HG03175 (cell line): ENCODE results near the gene HAPLN1.

ENCODE experiments used
- ATAC-seq: cut with Tn5 transposase; IDR thresholded peaks from one replicate; pipeline ENCODE4 v1.9.1; 2021; ENCODE audit warnings: mild to moderate bottlenecking, moderate library complexity; ENCODE audit not compliant: unreplicated experiment

The HAPLN1 gene

DNA sequence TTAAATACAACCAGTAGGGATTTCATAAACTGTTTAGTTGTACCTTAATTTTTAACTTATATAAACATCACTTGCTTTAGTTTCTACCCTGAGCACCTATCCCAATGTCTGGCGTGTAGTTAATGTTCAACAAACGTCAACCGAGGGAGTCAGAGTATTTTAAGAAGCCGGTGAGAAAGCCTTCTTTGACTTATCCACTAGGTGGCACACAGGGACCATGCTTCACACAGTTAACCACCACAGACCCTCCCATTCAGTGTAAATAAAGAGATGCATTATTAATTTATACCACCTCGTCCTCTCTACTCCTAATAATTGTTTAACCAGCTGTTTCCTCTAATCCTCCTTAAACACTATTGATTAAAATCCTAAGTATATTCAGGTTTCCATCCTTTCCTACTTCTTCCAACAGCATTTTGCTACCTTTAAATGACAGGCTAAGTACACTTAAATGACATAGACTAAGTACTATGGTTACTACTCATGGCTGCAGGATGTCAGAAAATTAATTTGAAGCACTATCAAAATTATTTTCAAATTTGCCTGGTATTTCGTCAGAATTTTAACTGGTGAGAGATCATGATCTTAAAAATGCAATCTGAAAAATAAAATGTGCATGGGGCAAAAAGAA lies 2.3 kb downstream of the HAPLN1 start:
- peak; percentile 84 for ATAC-seq

DNA sequence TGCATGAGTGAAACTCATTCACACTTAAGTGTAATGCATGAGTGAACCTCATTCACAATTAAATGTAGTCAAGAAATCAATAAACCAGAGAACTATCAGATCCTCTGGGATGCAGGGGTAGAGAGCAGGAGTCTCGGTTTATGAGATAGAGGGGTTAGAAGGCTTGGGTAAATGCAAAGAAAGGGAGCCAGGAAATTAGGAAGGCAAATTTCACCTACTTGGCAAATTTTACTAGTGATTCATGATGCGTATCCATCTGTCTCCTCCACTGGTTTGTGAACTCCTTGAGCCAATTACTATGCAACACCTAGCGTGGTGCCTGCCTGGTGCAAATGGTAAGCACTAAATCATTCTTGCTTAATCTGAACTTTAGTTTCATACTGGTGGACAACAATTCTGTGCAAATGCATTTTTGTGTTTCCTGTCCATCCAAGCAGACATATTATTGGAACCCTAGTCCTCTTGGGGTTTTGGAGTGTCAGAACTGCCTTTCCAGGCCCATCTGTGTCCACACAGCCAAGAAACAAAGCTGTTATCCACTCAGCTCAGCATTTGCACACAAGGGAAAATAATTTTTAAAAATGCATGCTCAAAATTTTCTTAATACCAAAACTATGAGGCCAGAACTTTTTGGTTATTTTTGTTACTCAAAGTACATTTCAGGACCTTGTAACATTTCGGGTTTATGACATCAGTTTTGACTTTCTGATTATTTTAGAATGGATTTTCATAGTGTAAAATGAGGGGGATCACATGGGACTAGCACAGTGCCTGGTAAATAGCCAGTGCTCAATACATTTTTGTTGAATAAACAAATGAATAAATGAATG lies 5.2 kb downstream of the HAPLN1 start:
- ATAC-seq, result no peak

DNA sequence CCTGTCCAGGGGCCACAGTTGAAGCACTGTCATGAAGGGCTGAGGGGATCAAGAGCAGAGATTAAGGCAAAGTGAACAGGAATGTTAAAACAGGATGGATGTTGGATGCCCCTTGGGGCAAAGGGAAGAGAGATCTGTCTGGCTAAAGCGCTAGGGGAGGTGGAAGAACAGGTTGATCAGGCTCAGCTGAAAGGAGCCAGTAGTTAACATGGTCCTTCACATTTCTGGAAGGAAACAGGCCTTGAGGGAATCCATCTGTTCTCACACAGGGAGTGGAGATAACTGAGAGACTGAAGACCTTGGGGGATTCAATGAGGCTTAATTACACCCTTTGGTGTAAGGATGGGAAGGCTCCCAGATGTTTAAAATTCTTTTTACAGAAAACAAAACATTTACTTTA lies 5.8 kb downstream of the HAPLN1 start:
- ATAC-seq, result no peak

DNA sequence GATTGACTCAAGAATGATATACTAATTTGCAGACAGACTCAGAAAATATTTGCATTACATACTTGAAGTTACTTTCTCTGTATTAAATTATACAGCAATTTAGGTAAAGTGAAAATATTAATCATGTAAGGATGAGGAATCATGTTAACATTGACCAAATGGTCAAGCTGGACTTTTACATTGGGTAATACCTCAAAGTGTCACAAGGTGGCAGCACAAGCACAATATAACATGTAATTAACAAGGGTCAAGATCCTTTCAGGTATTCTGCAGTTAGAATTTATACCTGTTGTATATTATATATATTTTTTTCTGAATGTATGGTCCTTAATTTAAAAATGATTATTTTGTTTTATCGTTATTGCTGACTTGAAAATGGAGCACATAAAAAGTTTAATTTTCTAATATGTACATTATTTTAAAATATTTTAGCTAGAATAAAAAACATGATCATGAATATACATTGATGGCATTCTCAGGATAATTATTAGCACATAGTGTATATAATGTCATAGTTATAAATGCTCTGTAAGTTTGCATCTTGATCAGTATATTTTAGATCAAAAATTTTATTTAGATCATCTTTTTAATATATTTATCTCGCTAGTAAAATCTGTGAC lies 8.6 kb downstream of the HAPLN1 start:
- ATAC-seq, result peak; percentile 77

DNA sequence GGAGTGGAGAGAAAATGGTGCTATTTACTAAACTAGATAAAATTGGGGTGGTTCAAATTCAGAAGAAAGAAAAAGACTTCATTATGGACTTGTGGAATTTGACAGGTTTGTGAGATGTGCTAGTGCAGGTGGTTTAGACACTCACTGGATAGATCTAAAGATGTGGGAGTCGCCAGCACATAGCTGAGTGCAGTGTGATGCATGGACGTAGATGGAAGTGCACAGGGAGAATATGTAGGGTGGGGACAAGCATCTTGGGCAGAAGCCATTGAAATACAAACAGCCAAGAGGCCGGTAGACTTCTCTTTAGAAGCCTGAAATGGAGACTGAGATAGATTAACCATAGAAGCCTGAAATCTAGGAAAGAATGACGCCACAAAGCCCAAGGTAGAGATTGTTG lies 10.7 kb downstream of the HAPLN1 start:
- no peak for ATAC-seq

DNA sequence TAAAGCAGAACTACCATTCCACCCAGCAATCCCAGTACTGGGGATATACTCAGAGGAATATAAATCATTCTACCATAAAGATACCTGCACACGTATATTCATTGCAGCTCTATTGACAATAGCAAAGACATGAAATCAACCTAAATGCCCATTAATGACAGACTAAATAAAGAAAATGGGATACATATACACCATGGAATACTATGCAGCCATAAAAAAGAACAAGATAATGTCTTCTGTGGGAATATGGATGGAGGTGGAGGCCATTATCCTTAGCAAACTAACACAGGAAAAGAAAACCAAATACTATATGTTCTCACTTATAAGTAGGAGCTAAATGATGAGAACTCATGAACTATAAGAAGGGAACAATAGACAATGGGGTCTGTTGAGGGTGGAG lies 12.5 kb downstream of the HAPLN1 start:
- ATAC-seq, result no peak

DNA sequence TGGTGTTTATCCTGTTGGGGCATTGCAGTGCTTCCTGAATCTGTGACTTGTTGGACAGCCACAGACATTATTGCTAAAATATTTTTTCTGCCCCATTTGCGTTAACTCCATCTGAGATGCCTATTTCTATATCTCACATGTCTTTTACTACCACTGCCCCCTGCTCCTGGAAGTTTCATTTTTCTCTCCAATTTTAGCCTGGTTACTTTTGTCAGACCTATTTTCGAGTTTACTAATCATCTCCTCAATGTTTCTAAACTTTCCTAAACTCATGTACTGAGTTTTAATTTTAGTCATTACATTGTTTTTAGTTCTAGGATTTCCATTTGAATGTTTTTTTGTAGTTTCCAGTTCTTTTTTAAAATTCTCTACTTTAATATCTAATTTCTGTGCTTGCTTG lies 17.6 kb downstream of the HAPLN1 start:
- ATAC-seq, result no peak

DNA sequence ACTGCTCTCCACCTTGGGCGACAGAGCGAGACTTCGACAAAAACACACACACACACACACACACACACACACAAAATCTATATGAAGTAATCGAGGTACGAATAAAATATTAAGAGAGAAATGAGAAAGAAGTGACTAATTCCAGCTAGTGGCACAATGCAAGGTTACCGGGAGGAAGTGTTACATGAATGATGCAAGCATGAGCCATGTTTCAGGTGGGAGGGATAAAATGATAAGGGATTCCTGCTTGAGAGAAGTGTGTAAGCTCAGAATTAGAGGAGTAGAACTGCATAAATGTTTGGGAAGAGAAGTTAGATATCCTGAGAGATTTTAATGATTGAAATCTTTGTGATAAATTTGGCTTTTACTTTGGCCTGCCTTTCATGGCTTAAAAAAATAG lies 18.8 kb downstream of the HAPLN1 start:
- no peak for ATAC-seq

DNA sequence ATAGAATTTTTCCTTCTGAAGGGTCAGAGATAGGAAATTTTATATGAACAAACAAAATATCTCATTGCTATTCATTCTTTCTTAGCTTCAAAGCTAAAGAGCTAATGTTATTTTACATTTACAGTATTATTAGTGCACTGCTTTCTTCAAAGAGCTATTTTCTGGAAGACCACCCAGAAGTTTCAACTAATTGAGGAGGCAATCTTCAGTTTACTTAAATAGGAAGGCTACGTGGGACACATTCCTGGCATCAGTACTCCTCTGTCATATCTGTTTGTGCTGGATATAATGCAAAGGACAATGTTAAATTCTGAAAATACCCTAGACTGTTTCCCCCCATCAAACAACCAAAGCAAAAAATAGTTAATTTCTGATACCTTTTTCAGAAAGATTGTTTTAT lies 30.8 kb downstream of the HAPLN1 start:
- ATAC-seq, result no peak

DNA sequence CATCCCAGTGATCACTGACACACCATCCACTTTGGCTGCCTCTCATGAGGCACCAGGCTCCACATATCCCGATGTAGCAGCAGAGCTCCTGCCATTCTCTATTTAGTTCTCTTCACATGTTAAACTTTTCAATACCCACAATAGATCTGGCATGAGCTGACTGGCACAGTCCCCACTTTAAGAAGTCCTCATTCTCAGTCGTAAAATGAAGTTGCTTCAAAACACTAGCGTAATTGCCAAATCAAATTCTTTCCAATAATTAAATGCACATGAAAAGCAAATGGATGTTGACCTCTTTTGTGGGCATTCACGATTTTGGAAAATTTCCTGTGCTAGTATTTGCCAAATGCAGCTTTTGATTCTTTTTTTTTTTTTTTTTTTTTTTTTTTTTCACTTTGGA lies 32.4 kb downstream of the HAPLN1 start:
- no peak for ATAC-seq

DNA sequence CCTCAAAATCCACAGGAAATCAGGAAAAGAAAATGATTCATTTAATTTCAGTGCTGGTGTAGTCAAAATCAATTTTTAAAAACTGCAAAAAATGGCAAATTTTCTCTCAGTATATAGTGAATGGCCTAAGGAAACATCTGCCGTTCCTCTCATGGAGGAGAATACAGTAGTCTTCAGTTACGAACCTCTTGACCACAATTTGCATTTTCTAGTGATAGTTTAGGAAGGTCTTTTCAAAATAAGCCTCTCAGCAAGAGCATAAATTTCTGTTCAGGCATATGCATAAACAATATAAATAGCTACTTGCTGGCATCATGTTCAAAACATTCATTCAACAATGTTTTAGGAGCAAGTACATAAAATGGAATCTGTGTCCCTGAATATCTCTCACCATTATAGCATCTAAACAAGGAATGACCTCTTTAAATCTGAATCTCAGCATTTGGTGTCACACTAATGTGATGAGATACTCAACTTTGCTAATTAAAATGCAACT lies 33.5 kb downstream of the HAPLN1 start:
- no peak for ATAC-seq

DNA sequence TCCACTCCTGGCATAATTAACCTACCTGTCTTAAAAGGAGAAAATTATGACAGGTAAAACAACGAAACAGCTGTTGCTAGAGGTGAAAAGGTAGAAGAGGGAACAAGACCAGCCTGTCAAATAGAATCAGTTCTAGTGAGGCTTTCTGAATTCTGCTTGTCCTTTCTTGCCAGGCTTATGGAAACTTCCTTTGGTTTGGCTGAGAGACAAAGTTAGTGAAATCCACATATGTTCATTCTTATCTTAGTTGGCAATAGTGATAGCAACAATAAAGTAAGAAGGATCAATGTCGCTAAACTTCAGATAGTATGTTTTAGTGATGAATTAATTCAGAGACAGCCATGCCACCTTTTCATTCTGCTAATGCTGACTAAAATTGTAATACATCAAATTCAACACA lies 34.4 kb downstream of the HAPLN1 start:
- ATAC-seq, result no peak

DNA sequence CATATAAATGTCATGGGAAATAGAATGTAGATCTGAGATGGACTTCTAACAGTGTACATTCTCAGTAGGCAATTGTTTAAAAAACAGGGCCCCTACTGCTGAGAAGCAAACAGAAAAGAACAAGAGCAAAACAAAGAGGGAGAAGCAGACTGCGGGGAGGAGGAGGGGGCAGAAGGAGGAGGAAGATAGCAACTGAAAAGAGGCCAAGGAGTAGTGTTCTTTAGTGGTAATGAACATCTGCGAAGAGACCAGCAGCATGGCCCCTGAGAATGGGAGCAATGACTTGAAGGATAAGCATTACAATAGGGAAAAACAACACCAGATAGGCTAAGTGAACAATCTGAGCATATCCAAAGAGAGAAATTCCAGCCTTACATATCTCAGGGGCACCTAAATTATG lies 36.8 kb downstream of the HAPLN1 start:
- ATAC-seq, result no peak

DNA sequence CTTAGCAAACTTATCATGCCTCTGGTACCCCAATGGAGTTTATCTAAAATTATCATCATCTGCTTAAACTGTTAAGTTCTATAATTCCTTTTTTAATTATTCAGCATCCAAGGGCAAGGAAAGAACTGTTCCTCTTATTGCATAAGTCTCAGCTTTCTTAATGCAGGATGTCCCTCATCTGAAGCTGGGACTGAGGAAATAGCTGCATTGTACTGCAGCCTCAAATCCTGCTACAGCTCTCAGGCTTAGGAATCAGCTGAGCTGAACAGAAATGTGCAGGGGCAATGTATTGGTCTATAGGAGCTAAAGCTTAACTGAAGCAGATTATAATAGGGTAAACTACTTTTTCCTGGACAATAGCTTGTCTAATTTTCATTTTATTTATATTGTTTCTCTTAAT lies 48.0 kb downstream of the HAPLN1 start:
- ATAC-seq, result no peak

DNA sequence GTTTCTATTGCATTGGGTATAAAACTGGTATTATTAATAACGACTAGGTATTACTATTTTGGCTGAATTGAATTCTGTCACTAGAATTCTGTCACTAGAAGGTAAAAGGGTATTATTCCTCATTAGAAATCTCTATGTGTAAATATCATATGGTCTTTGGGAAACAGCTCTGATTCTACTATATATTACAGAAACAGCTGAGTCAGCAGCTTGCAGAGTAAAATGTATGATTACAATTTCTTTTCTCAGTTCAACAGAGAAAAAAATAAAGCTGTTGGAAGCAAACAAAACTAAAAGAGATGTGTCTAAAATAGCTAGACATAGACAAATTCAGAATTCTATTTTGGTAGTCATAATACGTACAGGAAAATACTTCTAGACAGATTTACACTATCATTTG lies 48.5 kb downstream of the HAPLN1 start:
- no peak for ATAC-seq

DNA sequence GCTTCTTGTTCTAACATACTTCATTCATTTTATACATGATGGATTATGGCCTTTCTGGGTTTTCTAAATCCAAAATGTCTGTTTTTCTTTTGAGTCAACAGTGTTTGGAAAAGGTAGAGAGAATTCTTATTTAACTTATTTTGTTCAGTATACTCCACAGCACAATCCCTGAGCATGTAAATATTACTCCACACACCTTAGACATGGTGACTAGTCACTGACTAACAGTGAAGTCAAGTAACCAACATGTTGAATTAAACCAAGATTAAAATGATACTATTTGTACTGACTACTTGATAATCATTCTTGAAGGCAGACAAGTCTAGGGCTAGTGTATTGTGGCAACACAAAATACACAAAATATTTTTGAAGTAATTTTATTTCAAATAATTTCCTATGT lies 55.0 kb downstream of the HAPLN1 start:
- ATAC-seq, result no peak

DNA sequence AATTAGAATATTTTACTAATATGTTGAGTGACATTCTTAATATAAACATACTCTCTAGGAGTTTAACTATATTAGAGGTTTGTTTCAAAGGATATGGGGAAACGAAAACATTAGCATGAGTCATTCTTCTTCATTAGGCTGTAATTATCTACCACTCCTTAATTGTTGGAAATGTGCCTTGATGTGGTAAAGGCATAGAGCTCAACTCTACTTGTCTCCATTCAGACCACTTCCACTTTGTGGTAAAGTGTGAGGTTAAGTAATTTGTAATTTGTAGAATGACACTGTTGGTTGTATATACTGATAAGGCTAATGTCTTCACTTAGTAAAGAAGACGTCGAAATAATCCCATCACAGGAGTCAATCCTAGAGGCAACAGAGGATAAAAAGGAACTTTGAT lies 58.1 kb downstream of the HAPLN1 start:
- no peak for ATAC-seq

DNA sequence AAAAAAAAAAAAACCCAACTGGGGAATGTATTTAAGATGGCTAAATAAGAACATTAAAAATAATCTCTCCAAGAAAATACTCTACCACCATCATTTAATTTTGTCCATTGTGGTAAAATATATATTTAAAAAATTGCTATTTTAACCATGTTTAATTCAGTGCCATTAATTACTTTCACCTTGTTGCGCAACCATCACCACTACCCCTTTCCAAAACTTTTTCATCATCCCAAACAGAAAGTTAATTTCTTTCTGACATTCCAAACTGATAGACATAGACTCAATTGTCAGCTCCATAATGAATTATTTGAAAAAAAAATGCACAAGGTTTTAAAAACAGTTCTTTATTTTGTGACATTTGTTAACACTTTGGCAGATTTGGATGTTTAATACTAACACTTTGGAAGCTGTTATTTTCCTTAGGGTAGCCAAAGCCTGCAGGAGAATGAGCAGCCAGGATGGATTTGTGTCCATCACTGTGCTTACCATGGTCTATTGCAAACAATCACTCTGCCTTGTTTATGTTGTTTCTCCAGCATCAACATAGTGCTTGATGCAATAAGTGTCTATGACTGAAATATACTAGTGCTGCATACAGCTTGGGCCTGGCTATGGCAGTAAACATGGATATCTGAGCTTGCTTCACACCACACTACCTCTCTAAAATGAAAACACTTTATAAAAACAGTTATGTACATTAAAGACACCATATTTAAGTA lies 62.7 kb downstream of the HAPLN1 start:
- no peak for ATAC-seq

DNA sequence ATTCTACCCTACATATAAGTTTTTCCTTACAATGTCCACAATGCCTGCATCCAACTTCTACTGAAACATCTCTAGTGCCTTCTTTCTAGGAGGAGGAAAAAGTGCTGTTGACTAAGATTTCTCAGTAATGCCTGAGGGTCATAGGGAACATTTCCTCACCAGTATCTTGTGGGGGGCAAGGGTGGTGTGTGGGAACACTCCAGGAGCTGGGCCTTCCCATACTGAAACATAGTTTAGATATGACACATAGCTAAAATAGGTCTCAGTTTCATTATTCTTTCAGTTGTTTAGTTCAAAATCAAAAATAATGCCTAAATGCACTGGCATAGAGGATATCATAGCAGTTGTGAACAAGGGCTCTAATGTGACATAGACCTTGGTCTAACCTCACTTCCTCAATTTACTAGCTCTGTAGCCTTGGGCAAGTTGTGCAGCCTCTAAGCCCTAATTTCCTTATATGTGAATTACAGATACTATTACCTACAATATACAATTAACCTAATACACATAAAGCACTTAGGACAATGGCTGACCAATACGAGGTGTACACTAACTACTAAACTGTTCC lies 66.1 kb downstream of the HAPLN1 start:
- ATAC-seq, result peak; percentile 56

DNA sequence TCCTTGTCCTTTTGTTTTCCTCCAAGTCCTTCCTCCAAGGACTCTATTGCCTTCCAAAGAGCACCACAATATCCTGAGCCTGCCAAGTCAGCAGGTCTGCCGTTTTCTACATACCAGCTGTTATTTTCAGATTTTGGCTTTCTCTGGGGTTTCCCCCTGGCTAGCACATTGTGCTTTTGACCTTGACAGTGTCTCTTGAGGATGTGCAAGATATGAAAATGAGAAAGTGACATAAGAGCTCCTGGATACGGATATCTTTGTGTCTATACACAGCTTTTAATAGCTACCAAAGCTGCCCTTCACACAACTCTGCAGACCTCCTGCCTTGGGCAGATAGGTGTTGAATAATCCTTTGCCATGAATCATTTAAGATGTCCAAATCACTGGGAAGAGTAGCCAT lies 67.0 kb downstream of the HAPLN1 start:
- ATAC-seq, result no peak

DNA sequence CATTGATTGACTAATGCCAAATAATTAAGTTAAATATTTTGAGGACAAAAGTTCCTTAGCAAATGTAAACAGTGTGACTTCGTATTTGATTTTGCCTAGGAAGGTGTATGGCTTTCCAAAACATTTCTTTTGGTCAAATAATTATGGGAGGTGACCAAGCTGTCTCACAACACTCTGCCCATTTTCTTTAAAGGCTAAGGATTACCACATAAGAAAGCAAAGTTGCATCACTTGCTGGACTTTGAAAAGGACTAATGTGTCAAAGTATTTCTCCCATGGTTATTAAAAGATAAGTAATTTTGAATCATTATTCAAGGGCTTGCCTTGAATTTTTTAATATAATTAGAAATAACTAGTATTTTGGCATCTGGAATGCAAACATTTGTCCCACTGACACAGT lies 74.7 kb downstream of the HAPLN1 start:
- ATAC-seq, result no peak
